Breast epithelium (tissue), 3 donors: ENCODE results near the gene DGKB.

Source experiments
- CTCF ChIP-seq, 3 donors: fragments of 450-650 bp; IDR thresholded peaks; one replicate each; pipeline ENCODE4 v1.5.1; 2016 to 2017; ENCODE audit warnings: antibody characterized with exemption in 3 of 3, mild to moderate bottlenecking in 3 of 3, moderate library complexity in 3 of 3
- POLR2A ChIP-seq: fragments of 450-650 bp; IDR thresholded peaks from one replicate; pipeline ENCODE4 v1.6.1; 2016; ENCODE audit warnings: antibody characterized with exemption, mild to moderate bottlenecking, moderate library complexity
- POLR2AphosphoS5 ChIP-seq, 3 donors: sonication (generic); formaldehyde crosslinking; IDR thresholded peaks; one replicate each; pipeline ENCODE4 v1.6.1; 2017; ENCODE audit warnings: antibody characterized with exemption in 3 of 3

- TF ChIP-seq POLR2AphosphoS5 (IDR thresholded peaks at IDR 0.05) = no peak
- TF ChIP-seq POLR2A = no peak
- TF ChIP-seq CTCF (IDR thresholded peaks at IDR 0.05) = no peak
Observed at GRCh38 chr7:14375998-14376397, 526.6 kb downstream of the DGKB start.
